SK-N-SH treated with all-trans-retinoic acid at 6 μM for 48 hours (cell line): Measurements from ENCODE around the gene ADIRF.

Experiments used
- ATAC-seq: fragments of 200-7000 bp; cut with Tn5 transposase; 3 replicates; pipeline ENCODE4 v1.9.1; 2020; ENCODE audit warnings: mild to moderate bottlenecking, moderate library complexity
- ARNTL ChIP-seq: fragments of 450-650 bp; formaldehyde crosslinking; IDR thresholded peaks from 2 replicates; pipeline ENCODE4 v1.5.0; 2020; ENCODE audit warnings: low read depth, mild to moderate bottlenecking, moderate library complexity, borderline replicate concordance
- BACH2 ChIP-seq: fragments of 250-450 bp; sonication (Bioruptor Pico); IDR thresholded peaks from 2 replicates; pipeline ENCODE4 v1.9.0; 2021; ENCODE audit warnings: mild to moderate bottlenecking, borderline replicate concordance
- CSDC2 ChIP-seq: fragments of 250-450 bp; sonication (Bioruptor Pico); IDR thresholded peaks from 2 replicates; pipeline ENCODE4 v1.5.0; 2020; ENCODE audit warnings: mild to moderate bottlenecking, moderate library complexity
- CSRNP3 ChIP-seq: fragments of 250-450 bp; sonication (Bioruptor Pico); IDR thresholded peaks from 2 replicates; pipeline ENCODE4 v1.5.1; 2021; ENCODE audit warnings: mild to moderate bottlenecking, moderate library complexity
- ESRRG ChIP-seq: fragments of 250-450 bp; sonication (Bioruptor Pico); IDR thresholded peaks from 2 replicates; pipeline ENCODE4 v1.6.1; 2021; ENCODE audit warnings: mild to moderate bottlenecking
- GLIS3 ChIP-seq: fragments of 250-450 bp; sonication (Bioruptor Pico); IDR thresholded peaks from 2 replicates; pipeline ENCODE4 v1.5.0; 2020; ENCODE audit warnings: mild to moderate bottlenecking, moderate library complexity
- ISL1 ChIP-seq: fragments of 250-450 bp; sonication (Bioruptor Pico); IDR thresholded peaks from 2 replicates; pipeline ENCODE4 v2.1.2; 2022; ENCODE audit warnings: mild to moderate bottlenecking, moderate library complexity
- OSR1 ChIP-seq: fragments of 250-450 bp; sonication (Bioruptor Pico); IDR thresholded peaks from 2 replicates; pipeline ENCODE4 v1.8.0; 2022; ENCODE audit warnings: moderate library complexity, mild to moderate bottlenecking, inconsistent platforms
- PATZ1 ChIP-seq: fragments of 250-450 bp; sonication (Bioruptor Pico); IDR thresholded peaks from 2 replicates; pipeline ENCODE4 v1.8.0; 2020; ENCODE audit warnings: mild to moderate bottlenecking, moderate library complexity, borderline replicate concordance
- POU6F1 ChIP-seq: fragments of 250-450 bp; sonication (Bioruptor Pico); IDR thresholded peaks from 2 replicates; pipeline ENCODE4 v1.8.0; 2021; ENCODE audit warnings: low read depth, mild to moderate bottlenecking, moderate library complexity, borderline replicate concordance
- PPARA ChIP-seq: fragments of 250-450 bp; sonication (Bioruptor Pico); IDR thresholded peaks from 2 replicates; pipeline ENCODE4 v1.5.0; 2020; ENCODE audit warnings: mild to moderate bottlenecking, borderline replicate concordance
- RARB ChIP-seq: fragments of 250-450 bp; sonication (Bioruptor Pico); IDR thresholded peaks from 2 replicates; pipeline ENCODE4 v1.8.0; 2021; ENCODE audit warnings: mild to moderate bottlenecking, moderate library complexity
- SNAI2 ChIP-seq: fragments of 250-450 bp; sonication (Bioruptor Pico); IDR thresholded peaks from 2 replicates; pipeline ENCODE4 v1.5.0; 2020; ENCODE audit warnings: mild to moderate bottlenecking, moderate library complexity
- TCF4 ChIP-seq: fragments of 250-450 bp; sonication (Bioruptor Pico); IDR thresholded peaks from 2 replicates; pipeline ENCODE4 v1.8.0; 2021; ENCODE audit warnings: mild to moderate bottlenecking, moderate library complexity, borderline replicate concordance
- TOX ChIP-seq: fragments of 250-450 bp; sonication (Bioruptor Pico); IDR thresholded peaks from 2 replicates; pipeline ENCODE4 v1.8.0; 2021; ENCODE audit warnings: mild to moderate bottlenecking, moderate library complexity, borderline replicate concordance
- TSHZ2 ChIP-seq: fragments of 250-450 bp; sonication (Bioruptor Pico); IDR thresholded peaks from 2 replicates; pipeline ENCODE4 v1.5.0; 2020; ENCODE audit warnings: mild to moderate bottlenecking, moderate library complexity
- ZC3H10 ChIP-seq: fragments of 250-450 bp; sonication (Bioruptor Pico); IDR thresholded peaks from 2 replicates; pipeline ENCODE4 v1.5.1; 2021; ENCODE audit warnings: mild to moderate bottlenecking, moderate library complexity
- ZFP3 ChIP-seq: fragments of 250-450 bp; sonication (Bioruptor Pico); IDR thresholded peaks from 2 replicates; pipeline ENCODE4 v1.5.0; 2020; ENCODE audit warnings: mild to moderate bottlenecking, moderate library complexity
- ZFP30 ChIP-seq: fragments of 450-650 bp; formaldehyde crosslinking; IDR thresholded peaks from 2 replicates; pipeline ENCODE4 v1.5.0; 2022; ENCODE audit warnings: mild to moderate bottlenecking, moderate library complexity
- ZNF565 ChIP-seq: fragments of 450-650 bp; formaldehyde crosslinking; conservative IDR thresholded peaks from 2 replicates; pipeline ENCODE4 v1.5.0; 2020; ENCODE audit warnings: low read depth, mild to moderate bottlenecking, moderate library complexity
- ZNF70 ChIP-seq: fragments of 450-650 bp; formaldehyde crosslinking; IDR thresholded peaks from 2 replicates; pipeline ENCODE4 v1.5.0; 2020; ENCODE audit warnings: mild to moderate bottlenecking, moderate library complexity
- ZNF8 ChIP-seq: fragments of 450-650 bp; formaldehyde crosslinking; IDR thresholded peaks from 2 replicates; pipeline ENCODE4 v1.5.0; 2020; ENCODE audit warnings: mild to moderate bottlenecking, moderate library complexity

Gene ADIRF

GRCh38 chr10:86964847-86965190 lies 3.5 kb upstream of the ADIRF start:
- ATAC-seq: no peak
- TF ChIP-seq ESRRG (CRISPR knock-in tag) (no peak), TSHZ2 (CRISPR knock-in tag) (no peak), ZFP3 (CRISPR knock-in tag) (no peak), ZNF8 (CRISPR knock-in tag) (no peak), TCF4 (CRISPR knock-in tag) (no peak), CSDC2 (no peak), SNAI2 (CRISPR knock-in tag) (no peak), ZNF70 (CRISPR knock-in tag) (no peak), GLIS3 (CRISPR knock-in tag) (no peak), CSRNP3 (CRISPR knock-in tag) (no peak), POU6F1 (no peak), ZNF565 (CRISPR knock-in tag) (no peak)

- peak; percentile 27 for ATAC-seq
Measured at GRCh38 chr10:86965986-86966654, 2.2 kb upstream of the ADIRF start.

GRCh38 chr10:86967481-86967941 lies 771 bp upstream of the ADIRF start:
- ATAC-seq: no peak
- TF ChIP-seq SNAI2 (CRISPR knock-in tag): no peak
- no peak for TF ChIP-seq GLIS3 (CRISPR knock-in tag)
- TF ChIP-seq ZFP3 (CRISPR knock-in tag): no peak
- no peak for TF ChIP-seq CSDC2
- TF ChIP-seq BACH2 (CRISPR knock-in tag): no peak
- no peak for TF ChIP-seq ARNTL
- TF ChIP-seq ZC3H10 (CRISPR knock-in tag): no peak
- TF ChIP-seq ISL1 (CRISPR knock-in tag): no peak
- TF ChIP-seq PPARA (CRISPR knock-in tag): no peak
- TF ChIP-seq TOX (CRISPR knock-in tag): no peak
- no peak for TF ChIP-seq ZFP30 (CRISPR knock-in tag)
- TF ChIP-seq PATZ1 (CRISPR knock-in tag): no peak
- TF ChIP-seq ESRRG (CRISPR knock-in tag): no peak
- TF ChIP-seq TSHZ2 (CRISPR knock-in tag): no peak
- no peak for TF ChIP-seq RARB (CRISPR knock-in tag)
- no peak for TF ChIP-seq OSR1 (CRISPR knock-in tag)

More at GRCh38 chr10:86965986-86966654, 2.2 kb upstream of the ADIRF start:
- TF ChIP-seq OSR1 (CRISPR knock-in tag) (no peak), ZFP3 (CRISPR knock-in tag) (no peak), ZFP30 (CRISPR knock-in tag) (no peak), POU6F1 (no peak), ZC3H10 (CRISPR knock-in tag) (no peak), ARNTL (no peak), PPARA (CRISPR knock-in tag) (no peak), CSDC2 (no peak), ZNF8 (CRISPR knock-in tag) (no peak), ZNF565 (CRISPR knock-in tag) (no peak)
